ENCODE data around the gene RARB.

GRCh38 chr3:25573386-25574171 lies 145.5 kb downstream of the RARB start:
- TF ChIP-seq, protein P1, sequence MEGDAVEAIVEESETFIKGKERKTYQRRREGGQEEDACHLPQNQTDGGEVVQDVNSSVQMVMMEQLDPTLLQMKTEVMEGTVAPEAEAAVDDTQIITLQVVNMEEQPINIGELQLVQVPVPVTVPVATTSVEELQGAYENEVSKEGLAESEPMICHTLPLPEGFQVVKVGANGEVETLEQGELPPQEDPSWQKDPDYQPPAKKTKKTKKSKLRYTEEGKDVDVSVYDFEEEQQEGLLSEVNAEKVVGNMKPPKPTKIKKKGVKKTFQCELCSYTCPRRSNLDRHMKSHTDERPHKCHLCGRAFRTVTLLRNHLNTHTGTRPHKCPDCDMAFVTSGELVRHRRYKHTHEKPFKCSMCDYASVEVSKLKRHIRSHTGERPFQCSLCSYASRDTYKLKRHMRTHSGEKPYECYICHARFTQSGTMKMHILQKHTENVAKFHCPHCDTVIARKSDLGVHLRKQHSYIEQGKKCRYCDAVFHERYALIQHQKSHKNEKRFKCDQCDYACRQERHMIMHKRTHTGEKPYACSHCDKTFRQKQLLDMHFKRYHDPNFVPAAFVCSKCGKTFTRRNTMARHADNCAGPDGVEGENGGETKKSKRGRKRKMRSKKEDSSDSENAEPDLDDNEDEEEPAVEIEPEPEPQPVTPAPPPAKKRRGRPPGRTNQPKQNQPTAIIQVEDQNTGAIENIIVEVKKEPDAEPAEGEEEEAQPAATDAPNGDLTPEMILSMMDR (conservative IDR thresholded peaks at IDR 0.05; ENCODE audit: low read depth in 2 of 2), result no peak
- TF ChIP-seq EZH2phosphoT487 (IDR thresholded peaks at IDR 0.05; ENCODE audit: unreplicated experiment) (no peak), POLR2AphosphoS5 (IDR thresholded peaks at IDR 0.05; ENCODE audit: low read depth) (no peak), EZH2 (IDR thresholded peaks at IDR 0.05; ENCODE audit: low read depth, unreplicated experiment) (no peak), CREB1 (CRISPR knock-in tag; IDR thresholded peaks at IDR 0.05; ENCODE audit: low read depth) (no peak), JUNB (IDR thresholded peaks at IDR 0.05; ENCODE audit: unreplicated experiment) (no peak), REST (IDR thresholded peaks at IDR 0.05; ENCODE audit: unreplicated experiment) (no peak), NANOG (IDR thresholded peaks at IDR 0.05; ENCODE audit: borderline replicate concordance) (no peak), STAT1 (IDR thresholded peaks at IDR 0.05; ENCODE audit: unreplicated experiment) (no peak)
- TF ChIP-seq, protein P2, sequence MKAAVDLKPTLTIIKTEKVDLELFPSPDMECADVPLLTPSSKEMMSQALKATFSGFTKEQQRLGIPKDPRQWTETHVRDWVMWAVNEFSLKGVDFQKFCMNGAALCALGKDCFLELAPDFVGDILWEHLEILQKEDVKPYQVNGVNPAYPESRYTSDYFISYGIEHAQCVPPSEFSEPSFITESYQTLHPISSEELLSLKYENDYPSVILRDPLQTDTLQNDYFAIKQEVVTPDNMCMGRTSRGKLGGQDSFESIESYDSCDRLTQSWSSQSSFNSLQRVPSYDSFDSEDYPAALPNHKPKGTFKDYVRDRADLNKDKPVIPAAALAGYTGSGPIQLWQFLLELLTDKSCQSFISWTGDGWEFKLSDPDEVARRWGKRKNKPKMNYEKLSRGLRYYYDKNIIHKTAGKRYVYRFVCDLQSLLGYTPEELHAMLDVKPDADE (IDR thresholded peaks at IDR 0.05), result no peak

Data from GM23338 (cell line).